Stimulated activated CD8-positive, alpha-beta memory T cell treated with anti-CD3 and anti-CD28 coated beads, Interleukin-2, amount 100 ng/mL, for 1 hour (primary cell): ENCODE data around the gene HNRNPF.
A peak's percentile ranks its signal among the peaks of the same experiment; 100 is the strongest.
"Not testable (repeated sequence)": the region's sequence is repeated elsewhere in the genome, so short reads cannot be mapped to it uniquely, and the experiment has no call there.

Experiments
- DNase-seq, 2 donors: peaks; one replicate each; pipeline ENCODE4 v3.0.0-alpha.2; 2020; ENCODE audit warnings: low read depth in 2 of 2

The HNRNPF gene

DNA sequence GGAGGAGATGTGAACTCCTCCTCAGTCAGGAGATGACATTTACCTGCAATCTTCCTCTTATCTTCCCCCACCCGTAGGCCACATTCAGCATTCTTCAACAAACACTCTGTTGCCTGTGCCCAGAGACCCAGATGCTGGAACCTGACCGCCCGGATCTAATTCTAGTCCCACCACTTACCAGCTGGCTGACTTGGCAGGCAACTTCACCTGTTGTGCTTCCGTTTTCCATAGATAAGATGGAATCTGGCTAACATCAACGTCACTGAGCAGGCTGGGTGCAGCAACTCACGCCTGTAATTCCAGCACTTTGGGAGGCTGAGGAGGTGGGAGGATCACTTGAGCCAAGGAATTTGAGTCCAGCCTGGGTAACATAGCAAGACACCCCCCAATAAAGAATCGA lies 58.8 kb downstream of the HNRNPF start:
- DNase-seq, result no peak

DNA sequence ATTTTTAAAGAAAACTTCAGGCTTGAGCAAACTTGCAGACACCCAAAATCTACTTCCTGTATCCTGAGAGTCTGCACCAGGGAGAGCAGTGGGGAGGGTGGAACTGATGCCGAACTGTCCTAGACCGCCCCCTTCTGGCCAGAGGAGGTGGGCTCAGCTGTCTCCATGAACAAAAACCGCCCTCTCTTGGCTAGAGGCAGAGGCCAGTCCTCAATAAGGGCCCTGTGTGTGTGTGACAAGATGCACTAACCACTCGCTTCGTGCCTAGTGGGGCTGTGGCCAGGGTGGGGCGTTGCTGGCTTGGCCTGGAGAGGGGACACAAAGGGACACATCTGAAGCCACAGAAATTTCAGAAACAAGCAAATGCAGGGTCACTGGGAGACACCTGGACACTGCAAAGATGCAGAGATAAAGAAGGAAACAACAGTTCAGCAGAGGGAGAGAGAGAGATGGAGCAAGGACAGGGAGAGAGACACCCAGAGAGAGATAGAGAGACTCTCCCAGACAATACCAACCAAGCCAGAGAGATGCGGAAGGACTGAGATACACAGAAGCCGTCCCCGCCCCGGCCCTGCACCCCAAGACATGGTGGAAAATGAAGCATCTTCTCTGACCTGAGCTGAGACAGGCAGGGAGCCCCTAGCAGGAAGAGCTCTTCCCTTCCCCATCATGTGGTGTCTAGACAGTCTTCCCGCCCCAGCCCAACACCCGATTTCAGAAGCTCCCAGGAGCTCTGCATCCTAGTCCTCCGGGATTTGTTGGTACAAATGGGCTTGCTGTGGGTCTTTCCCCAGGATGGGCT lies 60.3 kb downstream of the HNRNPF start:
- DNase-seq, result peak; percentile 70 to 75

DNA sequence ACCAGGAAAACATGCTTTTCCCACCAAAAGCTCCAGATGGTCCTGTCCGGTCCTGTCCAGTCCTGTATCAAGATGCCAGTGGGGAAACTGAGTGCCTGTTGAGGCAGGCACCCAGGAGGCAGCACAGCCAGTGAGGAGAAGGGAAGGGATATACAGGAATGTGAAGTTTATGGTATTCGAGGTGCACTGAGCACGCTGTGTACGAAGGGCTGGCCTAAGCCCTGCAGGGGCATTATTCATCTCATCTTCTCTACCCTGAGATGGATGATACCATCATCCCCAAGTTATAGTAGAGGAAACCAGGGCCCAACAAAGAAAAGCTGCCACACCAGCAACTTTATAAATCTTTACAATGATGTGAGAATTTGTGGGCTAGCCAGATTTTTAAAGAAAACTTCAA lies 61.0 kb downstream of the HNRNPF start:
- no peak for DNase-seq

DNA sequence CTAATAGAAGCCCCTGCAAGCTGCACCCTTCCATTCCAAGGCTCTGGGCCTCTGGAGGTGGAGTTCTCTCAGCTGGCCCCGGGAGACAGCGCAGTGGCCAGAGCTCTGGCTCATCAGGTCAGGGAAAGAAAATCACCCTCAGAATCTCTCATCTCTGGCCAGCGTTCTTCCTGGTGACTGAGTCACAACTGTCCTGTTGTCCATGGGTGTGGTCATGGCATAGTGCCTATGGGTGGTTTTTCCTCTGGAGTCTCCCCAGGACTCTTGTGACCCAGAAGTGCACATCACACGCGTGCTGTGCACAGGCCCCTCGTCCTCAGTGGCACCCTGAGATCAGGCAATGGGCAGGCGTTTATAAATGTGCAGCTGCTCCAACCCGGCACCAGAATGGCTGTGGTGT lies 64.9 kb downstream of the HNRNPF start:
- DNase-seq, result no peak

DNA sequence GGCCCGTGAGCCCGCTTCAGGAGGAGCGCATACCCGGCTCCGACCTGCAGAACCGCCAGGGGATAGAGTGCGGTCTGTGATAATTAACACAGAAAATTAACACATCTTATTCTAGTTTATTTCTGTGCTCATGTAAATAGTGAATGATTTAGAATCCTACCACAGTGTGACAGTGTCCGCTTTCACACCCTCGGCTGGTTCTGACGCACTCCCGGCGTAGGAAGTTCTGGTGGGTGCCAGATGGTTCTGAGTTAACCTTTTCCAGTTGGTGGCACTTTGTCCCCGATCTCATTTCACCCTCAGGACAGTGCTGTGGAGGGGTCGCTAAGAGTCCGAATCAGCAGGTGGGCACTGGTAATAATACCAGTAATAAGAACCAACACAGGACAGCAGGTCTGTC lies 65.9 kb downstream of the HNRNPF start:
- no peak for DNase-seq

DNA sequence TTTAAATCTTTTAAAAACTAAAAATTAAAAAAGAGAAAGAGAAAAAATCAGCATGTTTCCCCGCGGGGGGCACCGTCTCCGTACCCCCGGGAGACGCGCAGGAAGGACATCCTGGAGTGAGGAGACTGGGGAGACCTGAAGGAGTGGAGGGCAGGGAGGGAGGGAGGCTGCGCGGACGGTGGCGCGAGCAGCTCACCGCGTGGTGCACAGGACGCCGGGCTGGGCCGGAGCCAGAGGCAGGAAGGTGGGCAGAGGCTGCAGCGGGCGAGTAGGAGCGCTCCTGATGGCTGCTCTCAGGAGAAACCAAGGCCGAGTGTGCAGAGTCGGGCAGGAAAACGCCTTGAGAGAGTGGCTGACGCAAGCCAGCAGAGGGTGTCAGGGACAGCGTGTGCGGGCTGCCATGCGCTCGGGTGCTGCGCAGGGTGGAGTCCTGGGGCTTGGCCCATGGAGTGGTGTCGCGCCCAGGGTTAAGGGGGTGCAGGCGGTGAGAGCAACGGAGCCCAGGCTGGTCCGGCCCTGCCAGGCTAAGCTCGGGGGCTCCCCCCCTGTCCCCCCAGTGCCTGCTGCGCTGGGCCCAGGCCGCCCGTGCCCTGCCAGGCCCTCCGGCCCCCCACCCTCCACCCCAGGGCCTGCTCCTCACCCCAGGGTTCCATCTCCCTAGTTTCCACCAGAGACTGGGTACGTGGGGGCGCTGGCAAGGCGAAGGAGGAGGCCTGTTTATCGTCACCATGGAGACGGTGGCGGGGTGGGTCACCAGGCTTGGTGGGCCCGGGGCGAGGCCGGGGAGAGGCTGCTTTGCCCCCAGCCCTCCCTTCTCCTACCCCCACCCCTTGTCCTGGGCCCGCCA lies 66.5 kb downstream of the HNRNPF start:
- DNase-seq, result no peak

DNA sequence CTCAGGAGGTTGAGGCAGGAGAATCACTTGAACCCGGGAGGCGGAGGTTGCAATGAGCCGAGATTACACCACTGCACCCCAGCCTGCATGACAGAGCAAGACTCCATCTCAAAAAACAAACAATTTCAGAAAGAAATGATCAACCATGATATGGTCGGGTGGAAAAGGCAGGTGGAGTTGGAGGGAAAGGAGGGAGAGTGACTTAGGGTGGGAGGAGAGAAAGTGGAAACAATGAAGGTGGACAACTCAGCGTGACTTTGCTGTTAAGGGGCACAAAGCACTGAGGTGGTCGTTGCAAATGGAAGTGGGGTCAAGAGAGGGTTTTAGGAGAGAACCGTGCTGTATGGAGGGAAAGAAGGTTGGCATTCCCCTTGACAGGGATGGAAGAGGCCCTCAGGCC lies 67.5 kb downstream of the HNRNPF start:
- DNase-seq, result no peak

DNA sequence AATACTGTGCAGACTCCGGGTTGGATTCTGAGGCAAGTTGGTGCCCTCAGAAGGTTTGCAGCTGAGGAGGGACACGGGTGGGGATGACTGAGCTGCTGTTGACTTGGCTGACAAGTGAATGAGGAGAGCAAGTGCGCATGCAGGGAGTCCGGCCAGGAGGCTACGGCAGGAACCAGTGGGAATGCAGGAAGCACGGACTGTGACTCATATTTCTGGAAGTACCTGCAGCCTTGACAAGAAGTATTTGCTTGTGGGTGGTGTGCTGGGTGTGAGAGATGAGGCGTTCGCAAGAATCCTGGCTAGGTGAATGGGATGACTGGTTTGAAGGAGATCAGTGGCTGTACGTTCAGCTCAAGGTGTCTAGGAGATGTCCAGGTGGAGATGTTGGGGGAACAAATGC lies 68.4 kb downstream of the HNRNPF start:
- DNase-seq, result no peak

DNA sequence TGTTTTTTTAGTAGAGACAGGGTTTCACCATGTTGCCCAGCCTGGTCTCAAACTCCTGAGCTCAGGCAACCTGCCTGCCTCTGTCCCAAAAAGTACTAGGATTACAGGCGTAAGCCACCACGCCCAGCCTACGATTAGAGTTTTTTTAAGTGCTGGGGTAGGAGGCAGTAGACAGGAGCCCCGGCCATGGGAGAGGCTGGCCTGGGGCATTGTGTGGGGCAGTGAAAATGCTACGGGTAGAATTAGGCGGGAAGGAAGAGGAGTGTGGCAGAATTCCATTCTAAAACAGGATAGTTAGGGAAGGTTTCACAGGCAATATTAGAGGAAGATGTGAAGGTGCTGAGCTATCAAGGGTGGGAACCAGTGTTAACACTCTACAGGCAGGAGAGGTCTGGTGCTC lies 68.9 kb downstream of the HNRNPF start:
- DNase-seq, result no peak

DNA sequence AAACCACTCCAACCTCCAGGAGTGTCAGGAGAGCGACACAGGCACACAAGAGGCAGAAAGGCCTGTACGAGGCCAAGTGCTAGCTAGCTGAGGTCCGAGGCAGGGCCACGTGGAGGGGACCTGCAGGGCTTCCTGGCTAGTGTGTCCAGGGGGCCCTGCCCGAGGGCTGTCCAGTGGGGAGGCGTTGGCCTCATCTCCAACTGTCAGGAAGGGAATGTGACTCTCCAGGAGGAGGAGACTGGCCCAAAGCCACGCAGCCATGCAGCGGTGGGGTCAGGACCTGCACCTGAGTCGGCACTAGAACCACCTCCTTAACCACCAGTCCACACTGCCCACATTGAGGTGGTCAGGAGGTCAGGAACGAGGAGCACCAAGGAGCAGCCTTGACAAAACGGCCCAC lies 69.8 kb downstream of the HNRNPF start:
- no peak for DNase-seq

DNA sequence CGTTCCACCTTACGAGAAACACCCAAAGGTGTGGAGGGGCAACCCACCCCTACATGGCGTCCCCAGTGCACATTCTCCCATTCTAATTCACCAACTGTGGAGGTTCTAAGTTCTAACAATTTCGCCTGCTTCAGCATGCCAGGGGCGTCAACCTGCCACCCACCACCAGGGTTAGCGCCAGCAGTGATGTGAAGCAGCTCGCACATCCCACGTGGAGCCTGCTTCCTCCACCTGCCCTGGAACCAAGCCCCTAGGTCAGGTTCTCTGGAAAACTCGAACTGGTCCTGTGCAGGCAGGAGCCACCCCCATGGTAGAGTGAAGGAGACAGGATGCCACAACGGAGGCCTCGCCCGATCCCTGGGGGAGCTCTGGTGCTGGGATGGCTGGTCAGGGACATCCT lies 70.9 kb downstream of the HNRNPF start:
- no peak for DNase-seq

DNA sequence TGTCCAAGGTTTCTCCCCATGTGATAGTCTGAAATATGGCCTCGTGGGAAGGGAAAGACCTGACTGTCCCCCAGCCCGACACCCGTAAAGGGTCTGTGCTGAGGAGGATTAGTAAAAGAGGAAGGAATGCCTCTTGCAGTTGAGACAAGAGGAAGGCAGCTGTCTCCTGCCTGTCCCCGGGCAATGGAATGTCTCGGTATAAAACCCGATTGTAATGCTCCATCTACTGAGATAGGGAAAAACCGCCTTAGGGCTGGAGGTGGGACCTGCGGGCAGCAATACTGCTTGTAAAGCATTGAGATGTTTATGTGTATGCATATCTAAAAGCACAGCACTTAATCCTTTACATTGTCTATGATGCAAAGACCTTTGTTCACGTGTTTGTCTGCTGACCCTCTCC lies 71.5 kb downstream of the HNRNPF start:
- not testable (repeated sequence) for DNase-seq

DNA sequence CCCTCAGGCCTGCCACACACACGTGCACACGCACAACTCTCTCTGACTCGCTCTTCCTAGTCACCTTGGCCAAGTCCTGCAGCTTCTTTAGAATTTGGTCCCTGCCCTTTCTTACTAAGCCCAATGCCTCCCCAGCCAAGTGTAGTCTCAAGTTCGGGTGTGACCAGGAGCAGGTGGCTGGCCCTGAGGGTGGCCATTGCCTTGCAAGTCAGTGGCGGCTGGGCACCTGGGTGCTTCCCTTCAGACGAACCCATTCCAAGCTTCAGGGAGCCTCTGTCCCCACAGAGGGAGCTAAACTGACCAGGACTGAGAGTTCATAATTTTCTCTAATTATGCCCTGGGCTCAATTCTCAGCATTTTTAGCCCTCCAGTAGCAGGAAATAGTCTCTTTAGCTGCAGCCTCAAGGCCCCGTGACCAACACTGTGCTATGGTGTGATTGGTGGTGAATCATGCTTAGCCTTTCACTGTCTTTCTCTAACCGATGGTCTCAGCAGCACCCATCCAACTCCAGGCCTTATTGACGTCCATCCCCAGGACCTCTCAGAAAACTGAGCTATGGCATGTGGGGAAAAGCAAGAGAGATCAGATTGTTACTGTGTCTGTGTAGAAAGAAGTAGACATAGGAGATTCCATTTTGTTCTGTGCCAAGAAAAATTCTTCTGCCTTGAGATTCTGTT lies 72.2 kb downstream of the HNRNPF start:
- DNase-seq, result no peak

DNA sequence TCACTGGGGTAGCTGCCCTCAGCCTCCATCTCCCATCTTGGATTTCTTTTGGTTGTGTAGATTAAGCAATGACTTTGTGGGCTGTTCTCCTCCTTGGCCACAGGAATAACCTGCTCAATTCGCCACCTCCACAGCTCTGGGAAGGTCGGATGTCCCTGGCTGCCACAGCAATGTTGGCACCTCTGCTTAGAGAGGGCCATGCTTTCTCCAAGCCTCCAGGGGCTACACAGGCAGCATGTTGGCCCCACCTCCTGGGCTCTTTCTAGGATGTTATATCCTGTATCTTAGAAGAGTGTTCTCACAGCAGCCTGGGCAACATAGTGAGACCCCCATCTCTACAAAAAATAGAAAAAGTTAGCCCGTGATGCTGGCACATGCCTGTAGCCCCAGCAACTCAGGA lies 72.9 kb downstream of the HNRNPF start:
- no peak for DNase-seq
